ENCODE measurements around the gene POLR3C. TPM values are rescaled to one million over a fixed set of nuclear protein-coding genes. Genes with fewer than 3 reads are reported as not detected.
"Not testable (repeated sequence)": the region's sequence is repeated elsewhere in the genome, so short reads cannot be mapped to it uniquely, and the experiment has no call there.

The POLR3C gene
- total and polyA plus RNA-seq, 10 of the 15 experiments (the other 5 are each of a cell fraction or from before 2014, with no cell fraction given) = 13.0 to 44.8 (median 34.8) TPM

- WGBS (ENCODE audit: insufficient coverage, insufficient replicate concordance, low lambda C conversion rate, missing lambda C conversion rate) = no CpG with 5 or more reads among the region's 16 CpGs
- in situ Hi-C loops (cut with MboI); H2AFZ ChIP-seq (ENCODE audit: control insufficient read depth, low read depth, low read length); H3K4me1 ChIP-seq (ENCODE audit: control insufficient read depth, insufficient read depth, low read length); H3K9me3 ChIP-seq (replicated peaks; ENCODE audit: control insufficient read depth, insufficient read depth, low read length); CTCF ChIA-PET; BruUV-seq (replicated peaks); intact Hi-C loops (cut with micrococcal nuclease; ENCODE audit: unreplicated experiment); H3K27me3 ChIP-seq (replicated peaks in 1 of 2; ENCODE audit: control insufficient read depth in 2 of 2, insufficient read depth in 2 of 2, low read length in 1 of 2); SMC1A ChIA-PET (ENCODE audit: uncharacterized antibody, unreplicated experiment); H3K36me3 ChIP-seq (ENCODE audit: control insufficient read depth in 2 of 2, insufficient read depth in 2 of 2, low read length in 1 of 2); H3K4me3 ChIP-seq; FAIRE-seq; DNase-seq (ENCODE audit: low read depth, low spot score); H4K20me1 ChIP-seq (ENCODE audit: control insufficient read depth, insufficient read depth); H3K9ac ChIP-seq (ENCODE audit: control insufficient read depth, insufficient read depth, low read length); RAD21 ChIA-PET (ENCODE audit: unreplicated experiment); H3K27ac ChIP-seq (ENCODE audit: control insufficient read depth, insufficient read depth): not testable (repeated sequence)
- Histone ChIP-seq H3K4me2 (ENCODE audit: control insufficient read depth, insufficient read depth) (0 out of 2 replicates have a peak overlapping the region, but pooled peaks have one; percentile 17), H3K79me2 (ENCODE audit: control insufficient read depth, insufficient read depth, low read length) (peaks cover 35% of the 10 kb centered on the region)
- POLR2A ChIA-PET = interaction anchor here (3.9 kb wide), 1 partner anchor 36 kb away, joined by 20 read pairs; the partner anchor contains the start of gene PIAS3
- ATAC-seq = peak; percentile 19
Observed at GRCh38 chr1:145822779-145823331, 1.1 kb upstream of the POLR3C start.

- Histone ChIP-seq H3K4me1 (ENCODE audit: control insufficient read depth, insufficient read depth, low read length) (peaks cover 10% of the 10 kb centered on the region), H3K27me3 (replicated peaks in 1 of 2; ENCODE audit: control insufficient read depth in 2 of 2, insufficient read depth in 2 of 2, low read length in 1 of 2) (no peaks in the 10 kb centered on the region), H3K9ac (ENCODE audit: control insufficient read depth, insufficient read depth, low read length) (peak overlapping the region; percentile 100), H3K36me3 (ENCODE audit: control insufficient read depth in 2 of 2, insufficient read depth in 2 of 2, low read length in 1 of 2) (peaks cover 3 to 17% of the 10 kb centered on the region in 2 experiments; a peak in 3 of 4 replicates), H2AFZ (ENCODE audit: control insufficient read depth, low read depth, low read length) (peak overlapping the region; percentile 98), H3K4me3 (peak overlapping the region; percentile 67), H3K79me2 (ENCODE audit: control insufficient read depth, insufficient read depth, low read length) (peaks cover 32% of the 10 kb centered on the region), H3K4me2 (ENCODE audit: control insufficient read depth, insufficient read depth) (peak overlapping the region; percentile 58), H3K27ac (ENCODE audit: control insufficient read depth, insufficient read depth) (peak overlapping the region; percentile 95), H4K20me1 (ENCODE audit: control insufficient read depth, insufficient read depth) (no peaks in the 10 kb centered on the region), H3K9me3 (replicated peaks; ENCODE audit: control insufficient read depth, insufficient read depth, low read length) (no peaks in the 10 kb centered on the region)
- TSS peak; percentile 71 for BruUV-seq (replicated peaks)
- ChIA-PET SMC1A (ENCODE audit: uncharacterized antibody, unreplicated experiment) (interaction anchor here (1.6 to 5.0 kb wide), 4 partner anchors 20 to 156 kb away, joined by 3 to 20 read pairs (median 8); partner anchors contain the start of genes NUDT17 and PIAS3), RAD21 (ENCODE audit: unreplicated experiment) (interaction anchor here (0.6 to 1.7 kb wide), 2 partner anchors 21 to 213 kb away, joined by 3 to 8 read pairs; partner anchors contain the start of gene NUDT17), POLR2A (interaction anchor here (1.2 to 3.9 kb wide), 4 partner anchors 34 to 140 kb away, joined by 3 to 20 read pairs (median 4); partner anchors contain the start of genes ANKRD34A, PIAS3, POLR3GL and RBM8A), CTCF (interaction anchor here (0.6 to 6.4 kb wide), 7 partner anchors 13 to 208 kb away, joined by 3 to 80 read pairs (median 4); partner anchors contain the start of genes NUDT17 and PIAS3)
- DNase-seq (ENCODE audit: low read depth, low spot score) = no peak
- no peak for FAIRE-seq
- no peak for TF ChIP-seq LARP7 (IDR thresholded peaks at IDR 0.05)
- no peak for TF ChIP-seq RAD51 (IDR thresholded peaks at IDR 0.05)
- TF ChIP-seq SREBF1 (IDR thresholded peaks at IDR 0.05; ENCODE audit: low read length) = no peak
- no peak for TF ChIP-seq POLR2AphosphoS5 (IDR thresholded peaks at IDR 0.05; ENCODE audit: low read length)
- TF ChIP-seq PAX8 (IDR thresholded peaks at IDR 0.05) = 0 out of 2 replicates have a peak, but pooled peaks have one; percentile 32
- TF ChIP-seq, protein P1, sequence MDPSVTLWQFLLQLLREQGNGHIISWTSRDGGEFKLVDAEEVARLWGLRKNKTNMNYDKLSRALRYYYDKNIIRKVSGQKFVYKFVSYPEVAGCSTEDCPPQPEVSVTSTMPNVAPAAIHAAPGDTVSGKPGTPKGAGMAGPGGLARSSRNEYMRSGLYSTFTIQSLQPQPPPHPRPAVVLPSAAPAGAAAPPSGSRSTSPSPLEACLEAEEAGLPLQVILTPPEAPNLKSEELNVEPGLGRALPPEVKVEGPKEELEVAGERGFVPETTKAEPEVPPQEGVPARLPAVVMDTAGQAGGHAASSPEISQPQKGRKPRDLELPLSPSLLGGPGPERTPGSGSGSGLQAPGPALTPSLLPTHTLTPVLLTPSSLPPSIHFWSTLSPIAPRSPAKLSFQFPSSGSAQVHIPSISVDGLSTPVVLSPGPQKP (IDR thresholded peaks at IDR 0.05; ENCODE audit: low read depth, low read length) = no peak
- in situ Hi-C loops (cut with MboI) = no loop called here
- ATAC-seq = no peak
- intact Hi-C loops (cut with micrococcal nuclease; ENCODE audit: unreplicated experiment) = no loop called here
- 1% methylated on average over 7 of the region's 7 CpGs for WGBS (ENCODE audit: insufficient coverage, insufficient replicate concordance, low lambda C conversion rate, missing lambda C conversion rate)
Observed at GRCh38 chr1:145824499-145824842, 471 bp downstream of the POLR3C start.

All from GM12878 (cell line).